H1 (cell line): Measurements from ENCODE around the gene SNAP47.

Experiments
- CTCF ChIP-seq, 3 experiments: IDR thresholded peaks; 1 replicate in 2 of 3; 2 replicates in 1 of 3; pipeline versions ENCODE4 v1.5.1 to v1.6.1; 2011; ENCODE audit warnings: low read length in 3 of 3, mild to moderate bottlenecking in 3 of 3, inconsistent platforms in 2 of 3, low read depth in 1 of 3, moderate library complexity in 1 of 3; ENCODE audit not compliant: insufficient read depth in 1 of 3; ENCODE audit errors: control extremely low read depth in 1 of 3
- EGR1 ChIP-seq: IDR thresholded peaks from 2 replicates; pipeline ENCODE4 v1.6.1; 2011; ENCODE audit warnings: low read depth, low read length, borderline replicate concordance
- EZH2 ChIP-seq: fragments of 200-600 bp; sonication (generic); IDR thresholded peaks from 2 replicates; pipeline ENCODE4 v1.7.1; 2012; ENCODE audit warnings: low read depth, mild to moderate bottlenecking, moderate library complexity, low read length, inconsistent platforms; ENCODE audit not compliant: severe bottlenecking
- GTF2F1 ChIP-seq: IDR thresholded peaks from 2 replicates; pipeline ENCODE4 v1.6.1; 2012; ENCODE audit warnings: low read depth, low read length, improper control_type of control experiment, borderline replicate concordance
- JUN ChIP-seq: IDR thresholded peaks from 2 replicates; pipeline ENCODE4 v1.6.1; 2011; ENCODE audit warnings: low read depth, mild to moderate bottlenecking, improper control_type of control experiment, low read length
- JUND ChIP-seq: IDR thresholded peaks from 2 replicates; pipeline ENCODE4 v1.6.1; 2011; ENCODE audit warnings: mild to moderate bottlenecking, improper control_type of control experiment, low read length
- KDM5A ChIP-seq: fragments of 200-600 bp; IDR thresholded peaks from 2 replicates; pipeline ENCODE4 v1.7.1; 2012; ENCODE audit warnings: mild to moderate bottlenecking, low read length, inconsistent platforms, mixed read lengths
- POLR2A ChIP-seq, 2 experiments: IDR thresholded peaks; 1 replicate in 1 of 2; 2 replicates in 1 of 2; pipeline ENCODE4 v1.6.1; 2011; ENCODE audit warnings: low read depth in 2 of 2, low read length in 2 of 2, mild to moderate bottlenecking in 2 of 2; ENCODE audit errors: control extremely low read depth in 1 of 2
- SRF ChIP-seq: IDR thresholded peaks from 2 replicates; pipeline ENCODE4 v1.6.1; 2011; ENCODE audit warnings: mild to moderate bottlenecking, low read depth, low read length, moderate library complexity
- TAF1 ChIP-seq: IDR thresholded peaks from 2 replicates; pipeline ENCODE4 v1.6.1; 2011; ENCODE audit warnings: mild to moderate bottlenecking, low read depth, low read length
- TCF12 ChIP-seq: IDR thresholded peaks from 2 replicates; pipeline ENCODE4 v1.6.1; 2011; ENCODE audit warnings: low read depth, mild to moderate bottlenecking, low read length
- ZNF274 ChIP-seq: IDR thresholded peaks from 2 replicates; pipeline ENCODE4 v1.7.0; 2012; ENCODE audit warnings: low read length, borderline replicate concordance; ENCODE audit errors: extremely low read depth

GRCh38 chr1:227780101-227781044 lies 45.1 kb downstream of the SNAP47 start:
- TF ChIP-seq TCF12 (no peak), JUN (no peak), CTCF (IDR thresholded peaks at IDR 0.05; ENCODE audit: control extremely low read depth in 1 of 3, insufficient read depth in 1 of 3, low read depth in 1 of 3, low read length in 3 of 3) (no peak), KDM5A (no peak), POLR2A (IDR thresholded peaks at IDR 0.05; ENCODE audit: control extremely low read depth in 1 of 2, low read depth in 2 of 2, low read length in 2 of 2) (no peak), TAF1 (no peak), GTF2F1 (no peak), JUND (no peak), EGR1 (no peak), SRF (no peak), EZH2 (no peak), ZNF274 (no peak)
